ENCODE measurements around the gene CDHR3.

The CDHR3 gene

DNA sequence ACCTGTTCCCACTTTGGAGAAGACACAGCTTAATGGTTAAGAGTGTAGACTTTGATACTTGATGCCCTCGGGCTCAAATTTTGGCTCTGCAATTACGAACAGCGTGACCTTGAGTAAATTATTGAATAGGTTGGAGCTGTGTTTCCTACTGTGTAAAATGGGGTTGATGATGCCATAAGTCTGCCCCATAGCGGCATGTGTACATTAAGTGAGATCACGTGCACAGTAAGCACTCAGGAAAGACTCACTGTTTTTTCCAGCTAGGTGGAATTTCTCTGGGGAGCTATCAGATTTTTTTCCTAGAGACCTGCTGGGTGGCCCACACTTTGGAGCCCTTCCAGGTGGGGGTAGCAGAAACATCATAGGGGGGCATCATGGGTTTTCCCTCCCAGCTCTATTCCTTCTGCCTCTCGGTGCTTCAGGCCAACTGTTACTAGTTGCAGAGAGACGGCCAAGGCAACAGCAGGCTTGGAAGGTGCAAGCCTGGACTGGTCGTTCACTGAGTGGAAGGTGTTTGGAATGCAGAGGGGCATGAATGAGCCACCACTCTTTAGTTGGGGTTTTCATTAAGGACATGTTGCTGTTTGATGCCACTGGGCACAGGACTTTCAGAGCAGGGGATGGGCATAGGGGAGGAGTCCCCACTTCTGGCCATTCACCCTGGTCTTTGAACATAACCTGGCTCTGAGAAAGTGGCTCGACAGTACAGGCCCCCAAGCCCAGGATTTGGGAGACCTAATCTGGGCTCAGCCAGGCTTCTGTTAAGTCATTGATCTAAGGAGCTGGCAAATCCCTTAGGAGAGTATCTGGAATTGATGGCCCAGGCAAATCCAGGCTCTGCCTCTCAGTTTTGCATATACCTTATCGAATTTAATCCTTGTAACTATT, 85.0 kb downstream of the CDHR3 start:
- no peak for DNase-seq (ENCODE audit: low read depth in 4 of 4, low spot score in 1 of 4)

DNA sequence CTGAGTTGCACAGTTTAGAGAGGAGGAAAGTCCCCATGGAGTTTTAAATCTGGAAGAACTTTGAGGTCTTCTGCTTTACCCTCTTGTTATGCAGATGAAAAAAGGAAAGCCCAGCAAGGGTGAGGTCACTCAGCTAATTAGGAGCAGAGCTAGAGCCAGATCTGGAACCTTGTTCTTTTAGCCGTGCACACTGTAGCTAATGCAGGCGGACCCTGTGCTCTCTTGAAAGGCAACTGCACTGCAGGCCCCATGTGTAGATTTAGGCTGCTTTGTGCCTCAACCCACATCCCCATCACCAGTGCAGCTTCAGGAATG, 85.6 kb downstream of the CDHR3 start:
- no peak for DNase-seq (ENCODE audit: low read depth in 4 of 4, low spot score in 1 of 4)

DNA sequence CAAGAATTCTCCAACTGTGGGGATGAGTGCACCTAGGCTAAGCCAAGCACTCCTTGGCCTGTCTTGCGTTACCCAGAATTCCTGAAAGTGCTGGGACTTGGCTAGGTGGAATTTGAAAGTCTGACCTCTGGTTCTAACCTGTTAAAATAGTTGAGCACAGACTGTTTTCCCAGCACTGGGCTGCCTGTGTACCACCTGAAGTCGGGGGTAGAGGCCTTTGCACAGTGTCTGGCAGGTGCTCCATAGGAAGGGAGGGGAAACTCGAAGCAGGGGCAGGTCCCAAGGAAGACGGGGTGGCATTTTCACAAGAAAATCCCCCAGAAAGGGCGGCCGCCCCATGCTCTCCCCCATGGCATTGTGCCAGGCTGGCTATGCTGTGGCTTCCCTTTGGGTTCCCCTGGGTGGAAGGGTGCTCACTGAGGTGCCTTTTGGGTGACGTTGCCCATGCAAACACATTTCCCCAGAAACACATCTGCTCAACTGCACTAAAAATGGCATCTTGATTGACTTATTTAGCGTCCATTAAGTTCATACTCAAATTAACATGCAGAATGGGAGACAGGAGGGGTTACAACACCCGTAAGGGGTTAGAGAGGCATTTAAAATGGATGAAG, 86.2 kb downstream of the CDHR3 start:
- DNase-seq (ENCODE audit: low read depth in 4 of 4, low spot score in 1 of 4) = no peak

DNA sequence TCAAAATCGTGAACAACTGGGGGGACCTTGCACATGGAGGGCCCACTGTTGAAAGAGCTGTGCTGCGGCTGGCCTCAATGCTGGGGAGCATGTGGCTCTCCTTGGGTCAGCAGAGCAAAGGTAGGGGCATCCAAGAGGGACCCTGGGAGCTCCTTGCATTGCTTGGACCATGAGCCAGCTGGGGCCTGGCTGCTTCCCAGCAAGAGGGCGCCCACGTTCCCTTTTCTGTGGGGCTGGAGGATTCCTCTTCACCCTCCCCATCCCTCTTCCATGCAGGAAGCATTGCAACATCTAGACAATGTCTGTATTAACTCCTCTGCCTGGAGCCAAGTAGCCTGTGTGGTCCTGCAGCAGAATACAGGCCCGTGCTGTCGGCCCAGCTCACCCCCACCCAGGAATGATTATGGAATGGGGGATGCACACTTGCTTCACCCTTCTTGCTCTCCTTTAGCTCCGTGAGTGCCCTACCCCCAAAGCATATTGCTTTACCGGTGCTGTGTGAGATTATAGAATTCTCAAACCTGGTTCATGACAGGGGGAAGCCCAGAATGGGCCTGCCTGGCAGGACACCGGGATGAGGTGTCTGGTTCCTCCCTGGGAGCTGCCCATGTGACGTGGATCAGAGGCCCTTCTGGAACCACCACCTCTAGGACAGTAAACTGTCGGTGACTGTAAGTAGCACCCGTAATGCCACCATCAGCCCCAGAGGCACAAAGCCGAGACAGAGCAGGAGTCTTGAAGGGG, 87.1 kb downstream of the CDHR3 start:
- DNase-seq (ENCODE audit: low read depth in 4 of 4, low spot score in 1 of 4) = no peak

DNA sequence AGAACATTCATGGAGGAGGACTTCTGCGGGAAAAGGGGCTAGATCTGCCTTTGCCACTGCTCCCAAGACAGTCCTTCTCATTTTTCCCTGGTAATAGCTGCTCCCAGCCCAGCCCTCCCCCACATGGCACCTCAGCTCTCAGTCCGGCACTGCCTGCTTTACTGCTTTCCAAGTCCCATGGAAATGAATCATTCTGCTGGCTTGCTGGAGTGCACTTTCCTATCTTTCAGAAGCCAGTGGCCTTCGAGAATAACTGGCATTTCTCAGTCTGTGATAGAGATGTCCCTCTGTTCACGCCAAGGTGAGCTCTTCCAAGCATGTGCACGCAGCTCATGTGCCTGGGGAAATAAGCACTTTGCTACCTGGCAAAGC, 87.7 kb downstream of the CDHR3 start:
- DNase-seq (ENCODE audit: low read depth in 4 of 4, low spot score in 1 of 4) = no peak

DNA sequence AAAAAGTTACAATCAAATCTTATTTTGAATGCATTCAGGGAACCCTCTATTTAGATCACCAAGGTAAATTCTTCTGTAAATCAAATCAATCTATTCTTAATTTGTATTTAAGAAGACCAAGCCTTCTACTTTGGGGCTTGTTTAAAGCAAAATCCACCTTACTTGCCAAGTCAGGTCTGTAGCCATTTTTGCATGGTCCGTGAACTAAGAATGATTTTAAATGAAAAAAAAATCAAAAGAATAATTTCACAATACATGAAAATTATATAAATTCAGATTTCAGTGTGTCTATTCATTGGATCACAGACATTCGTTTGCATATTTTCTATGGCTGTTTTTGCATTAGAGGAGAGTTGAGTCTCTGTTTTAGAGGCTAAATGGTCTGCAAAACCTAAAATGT, 89.6 kb downstream of the CDHR3 start:
- DNase-seq (ENCODE audit: low read depth in 4 of 4, low spot score in 1 of 4) = no peak

DNA sequence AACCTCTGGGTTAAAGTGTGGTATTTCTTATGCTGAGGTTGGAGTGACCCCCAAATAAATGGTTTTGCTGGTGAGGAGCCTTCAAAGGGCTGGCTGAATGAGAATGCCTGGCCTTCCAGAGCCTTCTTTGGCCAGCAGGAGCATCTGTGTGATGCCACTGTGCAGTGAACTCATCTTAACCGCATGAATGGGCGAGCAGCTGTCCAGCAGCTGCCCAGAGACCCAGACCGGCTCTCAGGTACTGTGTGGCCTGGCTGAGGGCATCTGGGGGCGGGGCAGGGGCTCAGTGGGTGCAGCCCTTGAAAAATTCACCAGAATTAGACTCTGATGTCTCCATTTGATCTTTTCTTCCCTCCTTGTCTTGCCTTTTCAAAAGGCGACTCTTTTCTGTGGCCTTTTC, 90.0 kb downstream of the CDHR3 start:
- DNase-seq (ENCODE audit: low read depth in 4 of 4, low spot score in 1 of 4) = no peak

DNA sequence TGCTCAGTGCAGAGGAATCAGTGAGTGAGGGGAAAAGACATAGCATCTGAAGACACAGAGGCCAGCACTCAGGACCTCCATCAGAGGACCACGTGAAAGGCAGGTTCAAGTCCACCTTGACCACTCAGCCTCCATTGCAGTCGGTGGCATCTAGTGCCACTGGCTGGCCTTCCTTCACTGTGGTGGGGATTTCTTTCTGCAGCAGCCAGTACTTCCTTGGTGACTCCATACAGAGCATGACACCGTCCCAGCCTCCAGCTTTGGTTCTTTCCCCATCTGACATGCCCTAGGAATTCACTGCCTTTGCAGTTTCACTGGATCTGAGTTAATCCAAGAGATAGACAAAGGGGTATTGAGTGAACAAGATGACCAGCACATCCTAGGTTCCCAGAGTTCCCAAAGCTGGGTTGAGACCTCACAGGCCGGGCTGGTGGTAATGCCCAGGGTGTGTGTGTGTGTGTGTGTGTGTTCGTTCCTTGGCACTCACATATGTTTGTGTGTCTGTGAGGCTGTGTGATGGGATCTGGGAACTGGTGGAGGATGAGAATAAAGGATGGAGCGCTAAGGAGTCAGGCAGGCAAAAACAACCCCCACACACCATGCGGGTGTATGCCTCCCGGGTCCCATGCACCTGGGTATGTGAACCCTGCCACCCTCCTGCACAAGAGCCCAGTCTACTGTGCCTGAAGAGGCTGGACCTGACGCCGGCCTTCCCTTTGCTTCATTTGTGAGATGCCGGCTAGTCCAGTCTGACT, 91.3 kb downstream of the CDHR3 start:
- no peak for DNase-seq (ENCODE audit: low read depth in 4 of 4, low spot score in 1 of 4)

DNA sequence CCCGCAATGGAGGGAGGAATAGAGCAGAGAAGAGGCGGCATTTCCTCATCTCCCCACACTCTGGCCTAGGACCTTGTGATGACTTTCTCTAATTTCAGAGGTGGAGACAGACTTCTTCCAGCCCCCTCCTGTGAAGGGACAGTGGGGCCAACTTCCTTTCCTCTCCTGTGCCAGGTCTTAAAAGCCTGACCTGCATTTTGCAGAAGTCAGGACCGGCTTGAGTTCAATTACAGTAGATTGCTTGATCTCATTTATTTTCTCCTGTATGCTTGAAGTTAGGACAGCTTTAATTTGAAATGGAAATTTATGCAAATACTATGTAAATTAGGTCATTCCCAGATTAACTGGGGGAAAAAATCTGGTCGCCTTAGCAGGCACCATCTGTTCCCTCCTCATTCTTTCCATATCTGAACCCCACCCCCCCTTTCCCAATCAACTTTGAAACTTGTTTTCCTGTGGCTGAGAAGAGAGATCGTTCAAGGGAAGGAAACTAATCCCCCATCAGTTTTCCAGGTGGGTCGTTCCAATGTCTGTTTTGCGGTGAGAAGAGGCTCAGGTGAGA, 92.0 kb downstream of the CDHR3 start:
- no peak for DNase-seq (ENCODE audit: low read depth in 4 of 4, low spot score in 1 of 4)

DNA sequence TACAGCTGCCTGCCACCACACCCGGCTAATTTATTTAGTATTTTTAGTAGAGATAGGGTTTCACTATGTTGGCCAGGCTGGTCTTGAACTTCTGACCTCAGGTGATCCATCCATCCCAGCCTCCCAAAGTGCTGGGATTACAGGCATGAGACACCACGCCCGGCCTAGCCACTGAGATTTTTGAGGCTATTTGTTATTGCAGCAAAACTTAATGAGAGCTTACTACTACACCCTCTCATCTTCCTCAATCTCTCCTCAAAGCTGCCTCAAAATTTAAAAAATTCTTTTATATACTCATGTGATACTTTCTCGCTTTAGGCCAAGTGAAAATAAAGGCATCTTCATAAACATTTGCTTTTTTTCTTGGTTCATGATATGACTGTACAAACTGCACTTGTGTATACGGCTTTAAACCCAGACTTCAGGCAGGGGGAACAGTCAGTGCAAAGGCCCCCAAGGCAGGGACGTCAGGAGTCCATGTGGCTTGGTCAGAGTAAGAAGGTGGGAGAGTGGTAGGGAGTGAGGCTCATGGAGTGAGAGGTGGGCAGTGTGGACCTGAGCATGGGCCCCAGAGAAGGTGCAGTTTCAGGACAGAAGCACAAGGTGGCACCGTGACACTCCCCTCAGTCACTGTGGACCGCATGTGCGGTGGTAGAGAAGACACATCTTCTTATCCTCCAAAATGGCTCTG, 93.6 kb downstream of the CDHR3 start:
- peak; percentile 24 to 55 (median 46) for DNase-seq (ENCODE audit: low read depth in 4 of 4, low spot score in 1 of 4)

DNA sequence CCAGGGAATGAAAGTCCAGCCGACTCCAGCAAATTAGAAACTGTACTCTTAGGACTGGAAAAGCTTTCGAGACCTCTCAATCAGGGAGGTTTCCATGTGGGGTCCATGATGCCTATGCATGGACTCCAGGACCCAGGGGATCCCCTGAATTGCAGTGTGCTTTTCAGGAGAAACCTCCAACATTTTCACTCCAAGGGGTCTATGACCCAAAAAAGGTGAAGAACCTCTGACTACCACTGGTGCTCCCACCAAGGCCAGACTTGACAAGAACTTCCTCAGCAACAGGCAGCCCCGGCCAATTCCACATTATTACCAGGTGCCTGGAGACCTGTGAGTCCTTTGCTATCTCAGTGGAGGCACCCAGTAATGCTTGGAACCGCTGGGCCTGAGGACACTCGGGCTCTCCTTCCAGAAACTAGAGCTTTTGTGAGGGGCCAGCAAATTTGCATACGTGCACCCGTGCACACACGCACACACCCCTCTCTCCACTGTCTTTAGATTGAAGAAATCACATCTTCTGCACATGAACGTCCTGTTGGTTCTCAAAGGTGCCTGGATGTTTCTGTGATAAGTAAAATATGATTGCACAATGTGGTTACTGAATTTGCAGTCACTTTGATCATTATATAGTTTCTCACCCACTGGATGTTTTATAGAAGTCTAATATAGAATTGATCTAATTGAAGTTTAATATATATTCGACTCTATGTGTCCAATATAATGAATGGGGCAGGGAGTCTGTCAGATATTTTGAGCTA, 94.3 kb downstream of the CDHR3 start:
- no peak for DNase-seq (ENCODE audit: low read depth in 4 of 4, low spot score in 1 of 4)

DNA sequence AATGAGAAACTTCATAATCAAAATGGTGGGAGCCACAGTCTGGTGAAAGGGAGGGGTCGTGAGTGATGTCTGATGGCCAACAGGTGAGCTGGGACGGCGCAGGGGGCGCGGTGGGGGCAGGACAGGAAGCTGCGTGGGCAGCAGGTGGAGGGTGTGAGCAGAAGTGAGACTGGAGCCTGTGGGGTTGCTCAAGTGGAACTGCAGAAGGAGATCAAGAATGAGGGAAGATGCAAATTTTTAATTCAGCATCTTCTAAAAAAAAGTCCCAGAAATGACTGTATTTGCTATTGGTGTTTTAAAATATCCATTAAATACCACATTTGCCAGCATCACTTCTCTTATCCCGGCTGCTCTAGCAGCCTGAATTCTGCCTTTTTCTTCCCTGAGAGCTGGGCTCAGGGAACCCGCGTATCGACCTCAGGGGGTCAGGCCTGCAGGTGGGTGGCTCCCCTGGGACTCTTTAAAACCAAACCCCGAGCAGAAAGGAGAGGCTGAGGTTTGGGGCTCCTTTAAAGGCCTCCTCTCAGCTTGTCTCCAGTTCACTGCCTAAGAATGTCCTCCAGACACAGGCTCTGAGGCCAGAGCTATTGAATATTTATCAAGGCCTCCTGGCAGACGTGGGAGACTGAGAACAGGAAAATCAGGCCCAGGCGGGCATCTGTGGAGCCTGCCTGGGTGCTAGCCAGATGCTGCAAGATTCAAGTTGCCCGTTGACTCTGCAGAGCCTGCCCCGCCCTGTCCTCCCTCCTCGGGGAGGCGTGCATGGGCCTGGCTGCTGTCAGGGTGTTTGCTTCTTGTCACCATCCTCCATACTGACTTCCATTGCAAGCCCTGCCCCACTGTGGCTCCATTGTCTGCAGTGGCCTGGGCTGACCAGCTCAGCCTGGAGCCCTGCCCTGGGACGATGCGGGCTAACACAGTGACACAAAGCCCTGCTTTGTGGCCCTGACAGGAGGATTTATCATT, 95.2 kb downstream of the CDHR3 start:
- DNase-seq (ENCODE audit: low read depth in 4 of 4, low spot score in 1 of 4) = no peak

DNA sequence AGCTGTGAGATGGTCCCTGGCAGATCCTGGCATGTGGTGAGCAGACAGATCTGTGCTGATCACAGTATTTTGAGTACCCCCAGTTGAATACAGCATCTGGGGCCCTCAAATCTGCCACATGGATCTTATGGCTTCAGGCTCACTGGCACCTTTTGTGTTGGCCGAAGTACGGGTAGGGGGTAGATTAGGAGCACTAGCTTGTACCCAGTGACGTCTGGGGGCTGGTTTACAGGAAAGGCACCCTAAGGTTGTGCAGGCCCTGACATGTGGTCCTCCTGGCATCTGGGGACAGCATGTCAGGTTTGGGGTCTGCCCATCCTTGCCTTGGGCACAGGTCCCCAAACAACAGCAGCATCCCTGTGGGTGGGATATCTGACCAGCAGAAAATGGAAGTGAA, 95.9 kb downstream of the CDHR3 start:
- DNase-seq (ENCODE audit: low read depth in 4 of 4, low spot score in 1 of 4) = no peak

DNA sequence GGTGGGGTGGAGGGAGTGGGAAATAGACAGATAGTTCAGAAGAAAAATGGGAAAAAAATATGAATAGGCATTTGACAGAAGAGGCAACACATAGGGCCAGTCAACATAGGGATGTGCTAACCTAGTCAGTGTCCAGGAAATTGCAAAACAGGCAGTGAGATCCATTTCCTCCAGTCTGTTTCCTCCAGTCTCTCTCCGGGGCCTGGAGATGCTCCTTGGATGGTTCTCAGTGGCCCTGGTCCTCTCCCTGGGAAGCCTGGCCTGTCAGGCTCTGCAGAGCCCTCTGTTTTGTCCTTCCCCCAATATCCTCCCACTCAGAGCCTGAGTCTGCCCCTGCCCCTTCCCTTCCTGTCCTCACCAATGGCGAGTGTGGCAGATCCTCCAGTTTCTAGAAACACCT, 96.5 kb downstream of the CDHR3 start:
- no peak for DNase-seq (ENCODE audit: low read depth in 4 of 4, low spot score in 1 of 4)

DNA sequence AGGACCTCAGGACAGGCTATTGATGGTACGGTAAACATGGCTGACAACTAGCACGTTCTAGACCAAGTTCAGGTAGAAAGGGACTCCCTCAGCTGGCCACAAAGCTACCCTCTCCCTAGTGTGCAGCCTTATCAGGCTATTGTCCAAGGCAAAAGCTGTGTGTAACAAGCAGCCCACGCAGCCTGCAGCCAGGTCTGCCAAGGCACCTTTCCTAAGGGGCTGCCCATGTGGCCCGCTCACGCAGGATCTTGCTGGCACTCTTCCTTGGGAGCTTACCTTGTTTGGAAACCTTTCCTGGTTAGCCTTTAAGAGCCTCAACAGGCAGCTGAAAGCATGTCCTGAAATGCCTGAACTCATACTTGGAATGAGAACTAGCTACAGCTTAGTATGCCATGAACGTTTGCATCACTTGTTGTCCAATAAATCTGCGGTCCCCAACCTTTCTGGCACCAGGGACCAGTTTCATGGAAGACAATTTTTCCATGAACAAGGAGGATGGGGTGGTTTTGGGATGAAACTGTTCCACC, 97.4 kb downstream of the CDHR3 start:
- no peak for DNase-seq (ENCODE audit: low read depth in 4 of 4, low spot score in 1 of 4)

DNA sequence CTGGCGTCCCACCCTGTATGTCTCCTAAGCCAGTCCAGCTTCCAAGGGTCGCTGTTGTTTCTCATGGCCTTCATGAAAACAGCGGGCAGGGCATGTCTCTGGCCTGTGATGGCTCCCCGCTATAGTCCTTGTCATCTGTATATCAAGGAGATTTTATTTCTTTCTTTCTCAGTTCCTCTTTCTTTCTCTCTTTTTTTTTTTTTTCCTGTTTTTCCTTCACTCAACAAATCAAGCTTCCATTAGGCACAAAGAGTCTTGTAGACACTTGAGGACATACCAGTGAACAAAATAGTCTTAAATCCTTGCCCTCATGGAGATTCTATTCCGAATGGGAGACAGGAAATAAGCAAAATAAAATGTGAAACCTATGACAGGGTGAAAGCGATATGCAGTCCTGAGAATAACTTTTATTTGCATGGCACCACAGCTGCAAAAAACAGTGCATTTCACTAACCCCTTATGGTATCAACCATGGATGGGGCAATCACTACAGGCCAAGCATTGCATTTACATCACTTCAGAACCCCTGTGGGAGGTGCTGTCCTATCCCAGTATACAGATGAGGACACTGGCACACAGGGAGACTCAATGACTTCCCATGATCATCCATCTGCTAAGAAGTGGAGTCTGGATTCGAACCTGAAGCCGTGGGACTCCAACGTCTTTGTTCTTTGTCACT, 98.4 kb downstream of the CDHR3 start:
- no peak for DNase-seq (ENCODE audit: low read depth in 4 of 4, low spot score in 1 of 4)

DNA sequence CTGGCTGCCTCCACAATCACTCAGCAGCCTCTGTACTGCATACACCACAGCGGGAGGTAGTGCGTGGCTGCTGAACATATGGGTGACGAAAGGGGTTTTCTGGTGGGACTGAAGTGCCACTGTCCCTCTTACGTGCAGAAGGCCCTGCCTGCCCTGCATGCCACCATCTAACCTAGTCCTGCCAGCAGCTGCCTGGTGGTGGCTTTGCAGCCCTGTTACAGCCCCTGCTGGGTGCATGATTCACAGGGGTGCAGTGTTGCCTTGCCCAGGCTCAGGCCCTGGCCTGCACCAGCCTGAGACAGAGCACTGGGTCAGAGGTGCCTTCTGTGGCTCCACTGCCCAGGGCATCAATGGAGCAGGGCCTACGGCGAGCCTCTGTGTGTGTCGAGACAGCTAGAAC, 98.9 kb downstream of the CDHR3 start:
- DNase-seq (ENCODE audit: low read depth in 4 of 4, low spot score in 1 of 4) = no peak

DNA sequence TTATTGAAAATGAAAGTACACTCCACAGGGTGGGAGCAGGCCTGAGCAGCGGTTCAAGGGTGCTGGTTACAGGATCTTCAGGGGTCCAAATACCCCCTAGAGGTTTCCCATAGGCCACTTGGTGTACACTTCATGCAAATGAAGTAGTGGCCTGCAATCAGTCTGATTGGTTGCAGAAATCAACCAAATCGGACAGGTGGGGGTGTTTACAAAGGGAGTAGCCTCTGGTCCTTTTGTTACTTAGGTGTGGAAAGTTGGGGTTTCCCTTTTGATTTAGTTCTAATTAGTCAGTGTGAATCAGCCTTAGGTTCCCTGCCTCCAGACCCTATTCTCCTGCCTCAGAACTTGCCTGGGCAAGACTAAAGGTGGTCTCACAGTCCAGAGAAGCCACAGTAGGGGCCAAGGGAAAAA, 99.5 kb downstream of the CDHR3 start:
- no peak for DNase-seq (ENCODE audit: low read depth in 4 of 4, low spot score in 1 of 4)
